ENCODE results near the gene PGAP1. TPM values are rescaled to one million over a fixed set of nuclear protein-coding genes. Genes with fewer than 3 reads are reported as not detected.
"Not testable (repeated sequence)": the region's sequence is repeated elsewhere in the genome, so short reads cannot be mapped to it uniquely, and the experiment has no call there.

PGAP1 gene
- total RNA-seq, 1 donor from 2014 or later = 6.1 TPM

DNA sequence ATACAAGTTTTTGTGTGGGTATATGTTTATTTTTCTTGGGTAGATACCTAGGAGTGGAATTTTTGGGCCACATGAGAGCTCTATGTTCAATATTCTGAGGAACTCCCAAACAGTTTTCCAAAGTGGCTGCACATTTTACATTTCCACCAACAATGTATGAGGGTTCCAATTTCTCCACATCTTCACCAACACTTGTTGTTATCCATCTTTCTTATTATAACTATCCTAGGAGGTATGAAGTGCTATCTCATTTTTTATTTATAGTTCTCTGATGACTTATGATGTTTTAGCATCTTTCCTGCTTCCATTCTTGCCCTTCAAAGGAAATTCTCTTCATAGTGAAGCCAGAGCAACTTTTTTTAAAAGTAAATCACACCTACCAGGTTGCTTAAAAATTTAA is 8.7 kb downstream of the PGAP1 start:
- FAIRE-seq = no peak
- DNase-seq (ENCODE audit: low read depth) = no peak
- Histone ChIP-seq H3K27me3 (ENCODE audit: control insufficient read depth, insufficient read depth, low read length) (no peaks in the 10 kb centered on the region), H3K36me3 (ENCODE audit: control insufficient read depth, insufficient read depth, low read length) (peaks cover 7% of the 10 kb centered on the region), H3K4me3 (ENCODE audit: low read depth, low read length) (no peak overlapping the region)
- TF ChIP-seq, protein P1, sequence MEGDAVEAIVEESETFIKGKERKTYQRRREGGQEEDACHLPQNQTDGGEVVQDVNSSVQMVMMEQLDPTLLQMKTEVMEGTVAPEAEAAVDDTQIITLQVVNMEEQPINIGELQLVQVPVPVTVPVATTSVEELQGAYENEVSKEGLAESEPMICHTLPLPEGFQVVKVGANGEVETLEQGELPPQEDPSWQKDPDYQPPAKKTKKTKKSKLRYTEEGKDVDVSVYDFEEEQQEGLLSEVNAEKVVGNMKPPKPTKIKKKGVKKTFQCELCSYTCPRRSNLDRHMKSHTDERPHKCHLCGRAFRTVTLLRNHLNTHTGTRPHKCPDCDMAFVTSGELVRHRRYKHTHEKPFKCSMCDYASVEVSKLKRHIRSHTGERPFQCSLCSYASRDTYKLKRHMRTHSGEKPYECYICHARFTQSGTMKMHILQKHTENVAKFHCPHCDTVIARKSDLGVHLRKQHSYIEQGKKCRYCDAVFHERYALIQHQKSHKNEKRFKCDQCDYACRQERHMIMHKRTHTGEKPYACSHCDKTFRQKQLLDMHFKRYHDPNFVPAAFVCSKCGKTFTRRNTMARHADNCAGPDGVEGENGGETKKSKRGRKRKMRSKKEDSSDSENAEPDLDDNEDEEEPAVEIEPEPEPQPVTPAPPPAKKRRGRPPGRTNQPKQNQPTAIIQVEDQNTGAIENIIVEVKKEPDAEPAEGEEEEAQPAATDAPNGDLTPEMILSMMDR (IDR thresholded peaks at IDR 0.05; ENCODE audit: insufficient read depth, low read length, severe bottlenecking) = no peak

DNA sequence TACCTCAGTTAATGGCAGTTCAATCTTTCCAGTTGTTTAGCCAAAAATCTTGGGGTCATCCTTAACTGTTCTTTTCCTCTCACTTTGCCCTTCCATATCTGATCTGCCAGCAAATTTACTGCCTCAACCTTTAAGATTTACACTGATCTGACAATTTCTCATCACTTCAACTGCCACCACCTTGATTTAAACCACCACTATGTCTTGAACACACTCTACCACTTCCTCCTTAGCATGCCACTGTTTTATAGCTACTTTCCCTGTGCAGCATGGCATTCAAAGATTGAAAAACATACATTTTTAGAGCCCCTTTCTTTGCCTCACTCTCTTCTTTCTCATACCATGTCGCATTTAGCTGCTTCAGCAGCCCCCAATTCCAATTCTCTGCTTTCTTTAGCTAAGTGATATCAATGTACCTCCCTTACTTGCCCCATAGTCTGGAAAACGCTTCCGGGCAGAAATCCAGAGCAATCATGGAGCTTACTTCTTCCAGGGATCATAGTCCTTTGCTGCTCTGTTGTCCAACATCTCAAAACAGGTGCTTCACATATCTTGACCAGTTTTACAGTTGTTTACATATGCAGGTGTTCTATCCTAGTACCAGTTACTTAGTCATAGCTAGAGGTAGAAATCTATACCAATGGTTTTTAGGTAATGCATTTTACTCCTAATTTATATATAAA is 10.9 kb downstream of the PGAP1 start:
- no peaks in the 10 kb centered on the region for H3K27me3 ChIP-seq (ENCODE audit: control insufficient read depth, insufficient read depth, low read length)
- no peak overlapping the region for H3K4me3 ChIP-seq (ENCODE audit: low read depth, low read length)
- DNase-seq (ENCODE audit: low read depth) = no peak
- TF ChIP-seq, protein P1 (IDR thresholded peaks at IDR 0.05; ENCODE audit: insufficient read depth, low read length, severe bottlenecking) = no peak
- FAIRE-seq = peak; percentile 43
- H3K36me3 ChIP-seq (ENCODE audit: control insufficient read depth, insufficient read depth, low read length) = peaks cover 8% of the 10 kb centered on the region

DNA sequence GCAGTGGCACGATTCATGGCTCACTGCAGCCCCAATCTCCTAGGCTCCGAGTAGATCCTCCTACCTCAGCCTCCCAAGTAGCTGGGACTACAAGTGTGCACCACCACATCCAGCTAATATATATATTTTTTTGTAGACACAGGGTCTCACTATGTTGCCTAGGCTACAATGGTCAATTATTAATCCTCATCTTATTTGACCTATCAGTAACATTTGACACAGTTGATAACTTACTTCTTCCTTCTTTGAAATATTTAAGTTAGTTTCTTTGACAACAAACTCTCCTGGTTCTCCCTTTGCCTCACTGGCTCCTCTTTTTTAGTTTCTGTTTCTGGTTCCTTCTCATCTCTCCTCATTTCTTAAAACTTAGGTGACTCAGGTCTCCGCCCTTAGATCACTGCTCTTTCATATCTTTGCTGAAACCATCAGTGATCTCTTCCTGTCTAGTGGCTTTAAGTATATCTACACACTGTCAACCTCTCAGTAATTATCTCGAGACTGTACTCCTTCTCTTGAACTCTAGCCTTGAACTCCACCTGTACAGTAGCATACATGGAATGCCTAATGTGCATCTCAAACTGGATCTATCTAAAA is 11.5 kb downstream of the PGAP1 start:
- H3K36me3 ChIP-seq (ENCODE audit: control insufficient read depth, insufficient read depth, low read length) = peaks cover 8% of the 10 kb centered on the region
- no peak for FAIRE-seq
- no peak for DNase-seq (ENCODE audit: low read depth)
- no peaks in the 10 kb centered on the region for H3K27me3 ChIP-seq (ENCODE audit: control insufficient read depth, insufficient read depth, low read length)
- H3K4me3 ChIP-seq (ENCODE audit: low read depth, low read length) = no peak overlapping the region
- TF ChIP-seq, protein P1 (IDR thresholded peaks at IDR 0.05; ENCODE audit: insufficient read depth, low read length, severe bottlenecking) = no peak

DNA sequence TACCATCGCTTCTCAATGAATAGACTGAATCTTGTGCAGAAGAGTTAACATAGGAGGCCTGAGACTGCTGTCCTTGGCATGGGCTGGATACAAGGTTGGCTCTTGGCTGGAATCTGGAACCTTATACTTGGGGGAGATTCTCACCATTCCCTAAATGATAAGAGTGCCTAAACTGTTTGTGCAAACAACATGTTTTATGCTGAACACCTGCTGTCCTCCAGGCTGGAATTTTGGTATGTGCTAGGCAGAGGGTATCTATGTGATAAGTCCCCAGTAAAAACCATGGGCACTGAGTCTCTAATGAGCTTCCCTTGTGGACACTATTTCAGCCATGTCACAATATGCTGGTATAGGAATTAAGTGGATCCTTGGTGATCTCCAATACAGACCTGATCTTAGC is 12.8 kb downstream of the PGAP1 start:
- DNase-seq (ENCODE audit: low read depth) (no peak), FAIRE-seq (no peak)
- Histone ChIP-seq H3K4me3 (ENCODE audit: low read depth, low read length) (no peak overlapping the region), H3K27me3 (ENCODE audit: control insufficient read depth, insufficient read depth, low read length) (no peaks in the 10 kb centered on the region), H3K36me3 (ENCODE audit: control insufficient read depth, insufficient read depth, low read length) (peaks cover 5% of the 10 kb centered on the region)
- TF ChIP-seq, protein P1 (IDR thresholded peaks at IDR 0.05; ENCODE audit: insufficient read depth, low read length, severe bottlenecking) = no peak

DNA sequence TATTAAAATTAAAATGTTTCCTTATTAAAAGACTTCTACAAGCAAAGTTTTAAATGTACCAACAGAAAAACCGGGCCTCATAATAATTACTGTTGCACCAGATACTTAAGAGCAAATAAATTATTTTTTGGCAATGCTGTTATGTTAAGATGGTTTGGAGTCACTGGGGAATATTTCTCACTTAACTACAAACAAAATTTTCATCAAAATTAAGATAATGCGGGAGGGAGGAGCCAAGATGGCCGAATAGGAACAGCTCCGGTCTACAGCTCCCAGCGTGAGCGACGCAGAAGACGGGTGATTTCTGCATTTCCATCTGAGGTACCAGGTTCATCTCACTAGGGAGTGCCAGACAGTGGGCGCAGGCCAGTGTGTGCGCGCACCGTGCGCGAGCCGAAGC is 21.1 kb downstream of the PGAP1 start:
- H3K36me3 ChIP-seq (ENCODE audit: control insufficient read depth, insufficient read depth, low read length); DNase-seq (ENCODE audit: low read depth); H3K4me3 ChIP-seq (ENCODE audit: low read depth, low read length); FAIRE-seq; H3K27me3 ChIP-seq (ENCODE audit: control insufficient read depth, insufficient read depth, low read length): not testable (repeated sequence)

DNA sequence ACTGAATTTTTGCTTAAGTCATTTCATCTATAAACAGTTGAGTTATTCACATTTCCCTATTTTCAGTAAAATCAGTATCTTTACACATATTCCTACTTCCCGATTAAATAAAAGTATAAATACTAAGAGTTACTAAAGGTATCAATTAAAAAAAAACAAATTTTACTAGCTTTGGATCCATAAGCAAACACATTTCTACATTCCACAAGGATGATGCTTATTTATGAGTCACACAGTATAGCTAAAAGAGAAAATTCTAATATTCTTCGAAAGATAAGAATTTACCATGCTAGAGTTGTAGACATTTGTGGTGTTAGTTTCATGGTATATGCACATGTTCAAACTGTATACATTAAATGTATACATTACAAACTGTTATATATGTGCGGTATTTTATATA is 23.7 kb downstream of the PGAP1 start:
- Histone ChIP-seq H3K4me3 (ENCODE audit: low read depth, low read length) (no peak overlapping the region), H3K27me3 (ENCODE audit: control insufficient read depth, insufficient read depth, low read length) (no peaks in the 10 kb centered on the region), H3K36me3 (ENCODE audit: control insufficient read depth, insufficient read depth, low read length) (peaks cover 6% of the 10 kb centered on the region)
- FAIRE-seq (no peak), DNase-seq (ENCODE audit: low read depth) (peak; percentile 38)
- TF ChIP-seq, protein P1 (IDR thresholded peaks at IDR 0.05; ENCODE audit: insufficient read depth, low read length, severe bottlenecking) = no peak

All from bronchial epithelial cell (primary cell).